Measurements from ENCODE around the gene IP6K1.
A peak's percentile ranks its signal among the peaks of the same experiment; 100 is the strongest.
"Not testable (repeated sequence)": the region's sequence is repeated elsewhere in the genome, so short reads cannot be mapped to it uniquely, and the experiment has no call there.

Gene IP6K1

GRCh38 chr3:49793486-49794085 is 7.2 kb upstream of the IP6K1 start:
- no peak for DNase-seq

GRCh38 chr3:49792371-49793150 is 6.2 kb upstream of the IP6K1 start:
- DNase-seq = no peak

- DNase-seq = no peak
These were observed 5.2 kb upstream of the IP6K1 start for GRCh38 chr3:49791571-49791970.

DNA sequence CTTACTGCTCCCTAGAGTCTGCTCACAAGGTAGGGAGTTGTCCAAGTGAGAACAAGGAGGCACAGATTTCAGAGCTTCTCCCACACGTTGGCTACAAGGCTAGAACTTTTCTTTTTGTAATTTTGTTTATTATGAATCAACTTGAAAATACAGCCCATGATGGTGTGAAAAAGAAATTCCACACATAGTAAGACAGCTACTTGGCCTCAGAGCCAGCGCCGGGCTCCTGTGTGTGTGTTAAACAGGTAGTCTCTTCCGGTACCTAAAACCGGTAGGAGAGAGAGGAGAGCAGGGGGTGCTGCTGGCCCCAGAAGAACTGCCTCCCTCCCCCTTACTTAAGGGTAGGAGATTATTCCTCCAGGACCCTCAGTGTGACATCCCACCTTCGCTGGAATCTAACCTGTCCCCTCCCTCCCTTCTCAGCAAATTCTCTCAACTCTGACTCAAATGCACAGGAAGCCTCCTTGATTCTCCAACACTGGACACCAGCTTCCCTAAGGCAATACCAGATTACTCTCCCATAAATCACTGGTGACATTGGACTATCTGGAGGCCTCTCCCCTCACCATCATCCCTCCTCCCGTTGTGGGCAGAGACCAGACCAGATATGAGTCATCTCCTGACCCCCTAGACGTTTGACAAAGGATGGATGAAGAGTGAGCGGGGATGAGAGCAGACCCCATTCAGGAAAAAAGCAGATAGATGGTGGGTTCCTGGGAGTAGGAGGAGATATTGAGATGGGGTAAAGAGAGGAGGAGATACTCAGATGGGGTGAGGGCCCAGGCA is 4.5 kb upstream of the IP6K1 start:
- no peak for DNase-seq

DNA sequence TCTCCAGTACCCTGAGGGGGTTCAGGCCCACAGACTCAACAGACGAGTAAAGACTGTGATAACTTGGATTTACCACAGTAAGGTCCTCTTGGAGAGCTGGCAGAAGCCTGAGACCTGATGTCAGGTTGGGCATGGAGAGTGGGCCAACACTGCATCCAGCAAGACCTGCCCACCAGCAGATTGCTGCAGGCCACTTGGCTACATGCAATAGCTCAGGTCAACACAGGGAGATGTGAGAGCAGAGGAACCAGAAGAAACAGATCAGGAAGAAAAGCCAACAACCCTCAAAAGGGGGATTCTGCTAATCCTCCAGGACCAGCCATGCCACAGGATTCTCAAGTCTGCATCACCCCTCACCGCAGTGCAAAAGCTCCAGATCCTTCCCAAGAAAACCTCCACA is 1.7 kb upstream of the IP6K1 start:
- no peak for DNase-seq

GRCh38 chr3:49787536-49787935 is 1.2 kb upstream of the IP6K1 start:
- DNase-seq = no peak

- DNase-seq = no peak
These were observed 781 bp upstream of the IP6K1 start for GRCh38 chr3:49787182-49787464.

- peak; percentile 48 for DNase-seq
These were observed 581 bp downstream of the IP6K1 start for GRCh38 chr3:49785565-49786356.

DNA sequence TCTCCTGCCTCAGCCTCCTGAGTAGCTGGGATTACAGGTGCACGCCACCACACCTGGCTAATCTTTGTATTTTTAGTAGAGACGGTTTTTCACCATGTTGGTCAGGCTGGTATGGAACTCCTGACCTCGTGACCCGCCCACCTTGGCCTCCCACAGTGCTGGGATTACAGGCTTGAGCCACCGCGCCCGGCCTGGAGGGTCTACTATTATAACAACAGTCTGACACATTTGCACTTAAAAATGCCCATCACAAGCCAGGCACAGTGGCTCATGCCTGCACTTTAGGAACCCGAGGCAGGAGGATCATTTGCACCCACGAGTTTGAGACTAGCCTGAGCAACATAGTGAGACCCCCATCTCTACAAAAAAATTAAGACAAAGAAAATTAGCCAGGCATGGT is 4.1 kb downstream of the IP6K1 start:
- not testable (repeated sequence) for DNase-seq

- no peak for DNase-seq
These were observed 4.7 kb downstream of the IP6K1 start for GRCh38 chr3:49781415-49782199.

DNA sequence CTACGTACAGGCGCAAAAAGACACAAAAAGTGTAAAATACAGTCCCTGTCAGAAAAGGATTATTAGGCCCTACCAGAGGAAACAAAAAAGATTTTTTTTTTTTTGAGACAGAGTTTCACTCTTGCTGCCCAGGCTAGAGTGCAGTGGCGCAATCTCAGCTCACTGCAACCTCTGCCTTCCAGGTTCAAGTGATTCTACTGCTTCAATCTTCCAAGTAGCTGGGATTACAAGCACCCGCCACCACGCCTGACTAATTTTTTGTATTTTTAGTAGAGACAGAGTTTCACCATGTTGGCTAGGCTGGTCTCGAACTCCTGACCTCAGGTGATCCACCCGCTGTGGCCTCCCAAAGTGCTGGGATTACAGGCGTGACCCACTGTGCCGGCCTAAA is 5.4 kb downstream of the IP6K1 start:
- DNase-seq = not testable (repeated sequence)

GRCh38 chr3:49780080-49780974 is 6.0 kb downstream of the IP6K1 start:
- DNase-seq = no peak

DNA sequence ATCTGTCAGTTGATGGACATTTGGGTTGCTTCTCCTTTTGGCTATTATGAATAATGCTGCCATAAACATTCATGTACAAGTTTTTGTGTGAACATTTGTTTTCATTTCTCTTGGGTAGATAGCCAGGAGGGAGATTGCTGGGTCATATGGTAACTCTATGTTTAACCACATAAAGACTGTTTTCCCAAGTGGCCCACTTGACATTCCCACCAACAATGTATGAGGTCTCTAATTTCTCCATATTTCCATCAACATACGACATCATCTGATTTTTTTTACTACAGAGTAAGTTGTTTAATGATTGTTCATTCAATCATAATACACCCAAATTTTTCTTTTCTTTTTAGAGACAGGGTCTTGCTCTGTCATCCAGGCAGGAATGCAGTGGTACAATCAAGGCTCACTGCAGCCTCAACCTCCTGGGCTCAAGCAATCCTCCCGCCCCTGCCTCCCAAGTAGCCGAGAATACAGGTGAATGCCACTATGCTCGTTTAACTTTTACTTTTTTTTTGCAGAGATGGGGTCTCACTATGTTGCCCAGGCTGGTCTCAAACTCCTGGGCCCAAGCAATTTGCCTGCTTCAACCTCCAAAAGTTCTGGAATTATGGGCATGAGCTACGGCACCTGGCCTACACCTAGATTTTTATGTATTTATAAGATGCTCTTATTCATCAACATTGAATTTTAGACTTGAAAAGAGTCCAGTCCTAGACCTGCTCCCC is 6.8 kb downstream of the IP6K1 start:
- DNase-seq = no peak

GRCh38 chr3:49776101-49776500 is 10.2 kb downstream of the IP6K1 start:
- DNase-seq = not testable (repeated sequence)

GRCh38 chr3:49775538-49775937 is 10.8 kb downstream of the IP6K1 start:
- DNase-seq = no peak

GRCh38 chr3:49772703-49773102 is 13.6 kb downstream of the IP6K1 start:
- DNase-seq = no peak

DNA sequence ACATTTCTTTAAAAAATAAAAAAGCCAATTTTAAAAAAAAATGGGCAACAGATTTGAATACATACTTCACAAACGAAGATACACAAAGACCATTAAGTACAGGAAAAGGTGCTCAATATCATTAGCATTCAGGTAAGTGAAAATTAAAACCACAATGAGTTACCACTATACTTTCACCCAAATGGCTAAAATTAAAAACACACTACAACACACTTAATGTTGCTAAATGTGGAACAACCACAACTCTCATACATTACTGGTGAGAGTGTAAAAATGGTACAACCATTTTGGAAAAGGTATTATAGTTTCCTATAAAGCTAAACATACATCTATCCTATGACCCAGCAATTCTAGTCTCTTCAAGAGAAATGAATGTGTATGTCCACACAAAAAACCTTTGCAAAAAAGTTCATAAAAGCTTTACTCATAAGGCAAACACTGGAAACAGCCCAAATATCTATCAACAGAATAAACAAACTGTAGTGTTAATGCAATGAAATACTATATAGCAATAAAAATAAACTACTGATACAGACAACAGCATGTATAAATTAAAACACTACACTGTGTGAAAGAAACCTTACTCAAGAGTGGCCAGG is 14.9 kb downstream of the IP6K1 start:
- DNase-seq = no peak

GRCh38 chr3:49769926-49770325 is 16.4 kb downstream of the IP6K1 start:
- DNase-seq = no peak

GRCh38 chr3:49769286-49769915 is 16.9 kb downstream of the IP6K1 start:
- no peak for DNase-seq

- DNase-seq = no peak
These were observed 22.4 kb downstream of the IP6K1 start for GRCh38 chr3:49763981-49764380.

Data from activated gamma-delta T cell (primary cell).